WTC11 (cell line): ENCODE results near the gene IRX4.

Experiments used
- CBFB ChIP-seq: sonication (generic); formaldehyde crosslinking; IDR thresholded peaks from 2 replicates; pipeline ENCODE4 v1.8.1; 2022; ENCODE audit warnings: mild to moderate bottlenecking, low read depth, missing genetic modification reagents
- FOXK1 ChIP-seq: sonication (generic); formaldehyde crosslinking; IDR thresholded peaks from 2 replicates; pipeline ENCODE4 v1.8.0; 2022; ENCODE audit warnings: mild to moderate bottlenecking, moderate library complexity, missing genetic modification reagents
- FOXP1 ChIP-seq: sonication (generic); formaldehyde crosslinking; IDR thresholded peaks from 2 replicates; pipeline ENCODE4 v1.8.0; 2022; ENCODE audit warnings: missing genetic modification reagents, mild to moderate bottlenecking, moderate library complexity, borderline replicate concordance
- JAZF1 ChIP-seq: fragments of 250-450 bp; sonication (Bioruptor Pico); IDR thresholded peaks from 2 replicates; pipeline ENCODE4 v1.9.0; 2021; ENCODE audit warnings: moderate library complexity, mild to moderate bottlenecking, inconsistent platforms
- TEAD1 ChIP-seq: sonication (generic); formaldehyde crosslinking; IDR thresholded peaks from 2 replicates; pipeline ENCODE4 v1.8.0; 2022; ENCODE audit warnings: mild to moderate bottlenecking, missing genetic modification reagents
- ZBTB21 ChIP-seq: sonication (generic); formaldehyde crosslinking; IDR thresholded peaks from 2 replicates; pipeline ENCODE4 v1.8.1; 2023; ENCODE audit warnings: mild to moderate bottlenecking, missing genetic modification reagents, borderline replicate concordance
- ZNF263 ChIP-seq: sonication (generic); formaldehyde crosslinking; IDR thresholded peaks from 2 replicates; pipeline ENCODE4 v1.8.1; 2022; ENCODE audit warnings: low read depth, mild to moderate bottlenecking, moderate library complexity, missing genetic modification reagents
- TF ChIP-seq, protein P1 (sequence below): fragments of 200-600 bp; IDR thresholded peaks from 2 replicates; pipeline ENCODE4 v1.8.0; 2022; ENCODE audit warnings: antibody characterized with exemption
- TF ChIP-seq, protein P2 (sequence below): sonication (generic); formaldehyde crosslinking; IDR thresholded peaks from 2 replicates; pipeline ENCODE4 v1.8.0; 2022; ENCODE audit warnings: missing genetic modification reagents
- TF ChIP-seq, protein P3 (sequence below): sonication (generic); formaldehyde crosslinking; IDR thresholded peaks from 2 replicates; pipeline ENCODE4 v1.8.0; 2022; ENCODE audit warnings: mild to moderate bottlenecking, missing genetic modification reagents
- TF ChIP-seq, protein P4 (sequence below): sonication (generic); formaldehyde crosslinking; IDR thresholded peaks from 2 replicates; pipeline ENCODE4 v1.8.0; 2022; ENCODE audit warnings: mild to moderate bottlenecking, missing genetic modification reagents

DNA sequence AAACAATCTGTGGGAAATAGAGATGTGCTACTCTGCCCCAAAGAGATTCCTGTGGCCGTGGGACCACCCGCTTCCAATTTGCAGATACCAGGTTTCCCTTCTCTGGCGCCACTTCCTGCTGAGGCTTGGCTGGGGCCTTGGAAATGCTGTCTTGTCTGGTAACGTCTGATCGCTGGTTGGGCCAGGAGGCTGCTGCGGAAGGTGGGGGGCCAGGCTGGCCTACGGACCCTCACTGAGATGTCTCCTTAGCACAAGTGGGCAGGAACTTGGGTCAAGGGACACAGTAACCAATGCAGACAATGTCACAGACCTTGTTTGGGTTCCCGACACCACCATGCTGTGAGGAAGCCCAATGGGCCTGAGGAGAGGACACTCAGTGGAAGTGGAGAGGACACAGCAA is 31.7 kb upstream of the IRX4 start:
- TF ChIP-seq, protein P1, sequence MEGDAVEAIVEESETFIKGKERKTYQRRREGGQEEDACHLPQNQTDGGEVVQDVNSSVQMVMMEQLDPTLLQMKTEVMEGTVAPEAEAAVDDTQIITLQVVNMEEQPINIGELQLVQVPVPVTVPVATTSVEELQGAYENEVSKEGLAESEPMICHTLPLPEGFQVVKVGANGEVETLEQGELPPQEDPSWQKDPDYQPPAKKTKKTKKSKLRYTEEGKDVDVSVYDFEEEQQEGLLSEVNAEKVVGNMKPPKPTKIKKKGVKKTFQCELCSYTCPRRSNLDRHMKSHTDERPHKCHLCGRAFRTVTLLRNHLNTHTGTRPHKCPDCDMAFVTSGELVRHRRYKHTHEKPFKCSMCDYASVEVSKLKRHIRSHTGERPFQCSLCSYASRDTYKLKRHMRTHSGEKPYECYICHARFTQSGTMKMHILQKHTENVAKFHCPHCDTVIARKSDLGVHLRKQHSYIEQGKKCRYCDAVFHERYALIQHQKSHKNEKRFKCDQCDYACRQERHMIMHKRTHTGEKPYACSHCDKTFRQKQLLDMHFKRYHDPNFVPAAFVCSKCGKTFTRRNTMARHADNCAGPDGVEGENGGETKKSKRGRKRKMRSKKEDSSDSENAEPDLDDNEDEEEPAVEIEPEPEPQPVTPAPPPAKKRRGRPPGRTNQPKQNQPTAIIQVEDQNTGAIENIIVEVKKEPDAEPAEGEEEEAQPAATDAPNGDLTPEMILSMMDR, result no peak
- no peak for TF ChIP-seq FOXK1 (CRISPR knock-in tag)
- TF ChIP-seq JAZF1 (CRISPR knock-in tag), result no peak
- TF ChIP-seq, protein P2, sequence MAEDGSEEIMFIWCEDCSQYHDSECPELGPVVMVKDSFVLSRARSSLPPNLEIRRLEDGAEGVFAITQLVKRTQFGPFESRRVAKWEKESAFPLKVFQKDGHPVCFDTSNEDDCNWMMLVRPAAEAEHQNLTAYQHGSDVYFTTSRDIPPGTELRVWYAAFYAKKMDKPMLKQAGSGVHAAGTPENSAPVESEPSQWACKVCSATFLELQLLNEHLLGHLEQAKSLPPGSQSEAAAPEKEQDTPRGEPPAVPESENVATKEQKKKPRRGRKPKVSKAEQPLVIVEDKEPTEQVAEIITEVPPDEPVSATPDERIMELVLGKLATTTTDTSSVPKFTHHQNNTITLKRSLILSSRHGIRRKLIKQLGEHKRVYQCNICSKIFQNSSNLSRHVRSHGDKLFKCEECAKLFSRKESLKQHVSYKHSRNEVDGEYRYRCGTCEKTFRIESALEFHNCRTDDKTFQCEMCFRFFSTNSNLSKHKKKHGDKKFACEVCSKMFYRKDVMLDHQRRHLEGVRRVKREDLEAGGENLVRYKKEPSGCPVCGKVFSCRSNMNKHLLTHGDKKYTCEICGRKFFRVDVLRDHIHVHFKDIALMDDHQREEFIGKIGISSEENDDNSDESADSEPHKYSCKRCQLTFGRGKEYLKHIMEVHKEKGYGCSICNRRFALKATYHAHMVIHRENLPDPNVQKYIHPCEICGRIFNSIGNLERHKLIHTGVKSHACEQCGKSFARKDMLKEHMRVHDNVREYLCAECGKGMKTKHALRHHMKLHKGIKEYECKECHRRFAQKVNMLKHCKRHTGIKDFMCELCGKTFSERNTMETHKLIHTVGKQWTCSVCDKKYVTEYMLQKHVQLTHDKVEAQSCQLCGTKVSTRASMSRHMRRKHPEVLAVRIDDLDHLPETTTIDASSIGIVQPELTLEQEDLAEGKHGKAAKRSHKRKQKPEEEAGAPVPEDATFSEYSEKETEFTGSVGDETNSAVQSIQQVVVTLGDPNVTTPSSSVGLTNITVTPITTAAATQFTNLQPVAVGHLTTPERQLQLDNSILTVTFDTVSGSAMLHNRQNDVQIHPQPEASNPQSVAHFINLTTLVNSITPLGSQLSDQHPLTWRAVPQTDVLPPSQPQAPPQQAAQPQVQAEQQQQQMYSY (CRISPR knock-in tag), result no peak
- TF ChIP-seq, protein P3, sequence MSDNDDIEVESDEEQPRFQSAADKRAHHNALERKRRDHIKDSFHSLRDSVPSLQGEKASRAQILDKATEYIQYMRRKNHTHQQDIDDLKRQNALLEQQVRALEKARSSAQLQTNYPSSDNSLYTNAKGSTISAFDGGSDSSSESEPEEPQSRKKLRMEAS (CRISPR knock-in tag), result no peak
- no peak for TF ChIP-seq ZNF263 (CRISPR knock-in tag)
- TF ChIP-seq ZBTB21 (CRISPR knock-in tag), result no peak
- TF ChIP-seq, protein P4, sequence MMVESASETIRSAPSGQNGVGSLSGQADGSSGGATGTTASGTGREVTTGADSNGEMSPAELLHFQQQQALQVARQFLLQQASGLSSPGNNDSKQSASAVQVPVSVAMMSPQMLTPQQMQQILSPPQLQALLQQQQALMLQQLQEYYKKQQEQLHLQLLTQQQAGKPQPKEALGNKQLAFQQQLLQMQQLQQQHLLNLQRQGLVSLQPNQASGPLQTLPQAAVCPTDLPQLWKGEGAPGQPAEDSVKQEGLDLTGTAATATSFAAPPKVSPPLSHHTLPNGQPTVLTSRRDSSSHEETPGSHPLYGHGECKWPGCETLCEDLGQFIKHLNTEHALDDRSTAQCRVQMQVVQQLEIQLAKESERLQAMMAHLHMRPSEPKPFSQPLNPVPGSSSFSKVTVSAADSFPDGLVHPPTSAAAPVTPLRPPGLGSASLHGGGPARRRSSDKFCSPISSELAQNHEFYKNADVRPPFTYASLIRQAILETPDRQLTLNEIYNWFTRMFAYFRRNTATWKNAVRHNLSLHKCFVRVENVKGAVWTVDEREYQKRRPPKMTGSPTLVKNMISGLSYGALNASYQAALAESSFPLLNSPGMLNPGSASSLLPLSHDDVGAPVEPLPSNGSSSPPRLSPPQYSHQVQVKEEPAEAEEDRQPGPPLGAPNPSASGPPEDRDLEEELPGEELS (CRISPR knock-in tag), result no peak
- no peak for TF ChIP-seq FOXP1 (CRISPR knock-in tag)
- no peak for TF ChIP-seq CBFB
- no peak for TF ChIP-seq TEAD1 (CRISPR knock-in tag)
